ENCODE measurements around the gene MEPCE. TPM values are rescaled to one million over a fixed set of nuclear protein-coding genes. Genes with fewer than 3 reads are reported as not detected.

Gene MEPCE
- total RNA-seq, 1 donor from 2014 or later, result 32.9 TPM

DNA sequence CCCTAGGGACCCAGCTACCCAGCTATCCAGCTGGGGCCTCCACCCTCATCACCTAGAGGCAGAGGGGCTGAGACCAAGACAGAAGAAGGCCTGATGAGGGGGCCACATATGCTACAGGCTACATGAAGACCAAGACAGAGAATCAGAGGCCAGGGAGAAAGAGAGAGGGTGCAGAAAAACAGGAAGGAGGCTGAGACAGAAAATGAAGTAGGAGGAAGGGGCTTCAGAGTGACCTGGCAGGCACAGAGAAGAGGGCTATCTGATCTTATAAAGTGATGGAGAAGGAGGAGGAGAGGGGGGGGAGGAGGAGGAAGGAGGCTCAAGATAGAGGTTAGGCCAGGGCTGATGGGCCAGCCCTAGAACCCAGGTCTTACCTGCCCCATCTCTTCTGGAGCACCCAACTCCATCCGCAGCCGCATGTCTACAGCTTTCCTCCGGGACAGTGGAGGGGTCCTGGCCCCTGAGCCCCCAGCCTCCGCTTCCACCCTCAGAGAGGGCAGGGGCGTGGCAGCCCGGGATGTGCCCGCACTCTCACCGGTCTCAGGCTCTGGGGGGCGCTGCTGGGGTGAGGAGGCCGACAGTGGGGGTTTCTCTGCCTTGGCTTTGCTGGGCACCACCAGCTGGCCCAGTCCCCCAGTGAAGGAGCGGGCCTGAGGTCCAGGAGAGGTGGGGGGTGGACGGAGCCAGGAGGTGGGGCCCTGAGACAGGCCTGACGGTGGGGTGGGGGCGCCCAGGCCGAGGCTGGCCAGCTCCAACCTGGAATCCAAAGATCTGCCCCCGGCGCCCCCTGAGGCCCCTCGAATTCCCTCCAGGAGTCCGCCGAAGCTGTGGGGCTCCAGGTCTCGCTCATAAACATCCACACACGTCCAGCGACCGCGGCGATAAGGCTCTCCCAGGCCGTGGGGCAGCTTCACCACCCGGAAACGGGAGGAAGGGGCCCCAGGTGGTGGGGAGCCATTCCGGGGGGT lies 47.6 kb downstream of the MEPCE start:
- no peak for DNase-seq (ENCODE audit: low spot score in 2 of 2)
- peaks cover 24 to 40% of the 10 kb centered on the region in 2 donors for H3K4me1 ChIP-seq

DNA sequence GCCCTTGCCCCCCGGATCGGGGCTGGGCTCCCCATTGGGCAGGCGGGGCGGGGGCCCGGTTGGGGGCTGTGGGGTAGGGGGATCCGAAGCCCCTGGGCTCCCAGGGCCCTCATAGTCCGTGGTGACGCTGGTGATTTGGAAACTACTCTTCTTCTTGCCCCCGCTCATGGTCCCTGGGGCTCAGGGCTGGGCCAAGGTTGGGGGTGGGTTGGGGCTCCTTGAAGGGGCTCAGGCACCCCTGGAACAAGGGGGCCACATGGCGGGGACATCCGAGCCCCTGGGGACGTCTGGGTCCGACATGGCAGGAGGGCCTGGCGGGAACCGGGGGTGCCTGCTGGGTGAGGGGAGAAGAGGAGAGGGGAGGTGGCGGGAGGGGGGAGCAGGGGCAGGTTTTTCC lies 48.2 kb downstream of the MEPCE start:
- Histone ChIP-seq H3K4me1 (peaks cover 26 to 40% of the 10 kb centered on the region in 2 donors), H3K27me3 (no peaks in the 10 kb centered on the region), H3K4me3 (peak overlapping the region; percentile 90 to 92), H3K9me3 (no peaks in the 10 kb centered on the region), H3K27ac (peak overlapping the region; percentile 74 to 83), H3K36me3 (peaks cover 10% of the 10 kb centered on the region in 2 donors)
- intact Hi-C loops (cut with DNase I), result loop anchor here (2.0 kb wide), 3 partner anchors 49 to 197 kb away; partner anchors contain the start of genes AGFG2, MEPCE and ZCWPW1
- no peak for DNase-seq (ENCODE audit: low spot score in 2 of 2)
- TF ChIP-seq, protein P1, sequence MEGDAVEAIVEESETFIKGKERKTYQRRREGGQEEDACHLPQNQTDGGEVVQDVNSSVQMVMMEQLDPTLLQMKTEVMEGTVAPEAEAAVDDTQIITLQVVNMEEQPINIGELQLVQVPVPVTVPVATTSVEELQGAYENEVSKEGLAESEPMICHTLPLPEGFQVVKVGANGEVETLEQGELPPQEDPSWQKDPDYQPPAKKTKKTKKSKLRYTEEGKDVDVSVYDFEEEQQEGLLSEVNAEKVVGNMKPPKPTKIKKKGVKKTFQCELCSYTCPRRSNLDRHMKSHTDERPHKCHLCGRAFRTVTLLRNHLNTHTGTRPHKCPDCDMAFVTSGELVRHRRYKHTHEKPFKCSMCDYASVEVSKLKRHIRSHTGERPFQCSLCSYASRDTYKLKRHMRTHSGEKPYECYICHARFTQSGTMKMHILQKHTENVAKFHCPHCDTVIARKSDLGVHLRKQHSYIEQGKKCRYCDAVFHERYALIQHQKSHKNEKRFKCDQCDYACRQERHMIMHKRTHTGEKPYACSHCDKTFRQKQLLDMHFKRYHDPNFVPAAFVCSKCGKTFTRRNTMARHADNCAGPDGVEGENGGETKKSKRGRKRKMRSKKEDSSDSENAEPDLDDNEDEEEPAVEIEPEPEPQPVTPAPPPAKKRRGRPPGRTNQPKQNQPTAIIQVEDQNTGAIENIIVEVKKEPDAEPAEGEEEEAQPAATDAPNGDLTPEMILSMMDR (IDR thresholded peaks at IDR 0.05), result no peak

More for the DNA sequence above, 47.6 kb downstream of the MEPCE start:
- intact Hi-C loops (cut with DNase I), result no loop called here
- Histone ChIP-seq H3K4me3 (peak overlapping the region; percentile 90 to 92), H3K9me3 (no peaks in the 10 kb centered on the region), H3K27me3 (no peaks in the 10 kb centered on the region), H3K27ac (peak overlapping the region; percentile 74 to 83), H3K36me3 (peaks cover 10% of the 10 kb centered on the region in 2 donors)
- TF ChIP-seq, protein P1 (IDR thresholded peaks at IDR 0.05), result peak in 2 of 3 experiments; percentile 14 to 36

- peak; percentile 77 to 95 for DNase-seq (ENCODE audit: low spot score in 2 of 2)
- Histone ChIP-seq H3K9me3 (no peaks in the 10 kb centered on the region), H3K27me3 (no peaks in the 10 kb centered on the region), H3K36me3 (peaks cover 5% of the 10 kb centered on the region in 2 donors), H3K4me3 (peak within 1 kb of the TSS; percentile 90 to 92), H3K4me1 (peaks cover 25 to 38% of the 10 kb centered on the region in 2 donors), H3K27ac (peak within 1 kb of the TSS; percentile 85 to 87)
- TF ChIP-seq, protein P1 (IDR thresholded peaks at IDR 0.05), result no peak
- intact Hi-C loops (cut with DNase I), result loop anchor here (2.0 kb wide), 3 partner anchors 50 to 196 kb away; partner anchors contain the start of genes AGFG2, MEPCE and ZCWPW1
Observed at GRCh38 chr7:100478958-100479660, 49.5 kb downstream of the MEPCE start, which contains the start of gene TSC22D4. Gene TSC22D4, minus strand, starts transcription at chr7:100479214. Its CDS starts 1,176 bp downstream, at chr7:100478038.

DNA sequence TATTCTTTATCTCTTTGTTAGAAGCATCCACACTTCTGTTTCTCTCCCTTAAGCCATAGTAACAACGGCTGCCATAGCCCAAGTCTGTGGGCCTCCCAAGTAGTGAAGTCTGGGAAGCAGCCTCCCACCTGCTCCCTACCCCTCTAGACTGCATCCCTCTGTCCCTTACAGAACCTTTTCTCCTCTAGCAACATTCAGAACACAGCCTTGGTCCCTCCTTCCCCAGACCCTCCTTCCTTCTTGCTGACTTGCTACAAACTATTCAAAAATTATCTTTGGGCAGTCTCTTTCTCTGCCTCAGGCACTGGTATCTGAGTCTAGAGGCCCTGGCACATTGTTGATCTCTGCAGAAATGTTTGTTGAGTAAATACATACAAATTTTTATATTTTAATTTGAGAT lies 51.8 kb downstream of the MEPCE start:
- Histone ChIP-seq H3K9me3 (no peaks in the 10 kb centered on the region), H3K4me3 (no peak overlapping the region), H3K36me3 (no peaks in the 10 kb centered on the region), H3K4me1 (peaks cover 19 to 30% of the 10 kb centered on the region in 2 donors), H3K27me3 (no peaks in the 10 kb centered on the region), H3K27ac (no peak overlapping the region)
- intact Hi-C loops (cut with DNase I), result loop anchor here (5.0 kb wide), 2 partner anchors 211 to 371 kb away; partner anchors contain the start of genes GIGYF1 and SLC12A9
- DNase-seq (ENCODE audit: low spot score in 2 of 2), result no peak
- TF ChIP-seq, protein P1 (IDR thresholded peaks at IDR 0.05), result no peak

- peaks cover 10 to 18% of the 10 kb centered on the region in 2 donors for H3K4me1 ChIP-seq
- no peaks in the 10 kb centered on the region for H3K36me3 ChIP-seq
- no peaks in the 10 kb centered on the region for H3K9me3 ChIP-seq
- no peak overlapping the region for H3K27ac ChIP-seq
- peak overlapping the region; percentile 61 to 76 for H3K4me3 ChIP-seq
- DNase-seq (ENCODE audit: low spot score in 2 of 2), result no peak
- intact Hi-C loops (cut with DNase I), result loop anchor here (1.0 to 5.0 kb wide), 3 partner anchors 13 to 370 kb away; partner anchors contain the start of genes GIGYF1 and SLC12A9
- TF ChIP-seq, protein P1 (IDR thresholded peaks at IDR 0.05), result no peak
- H3K27me3 ChIP-seq, result no peaks in the 10 kb centered on the region
Observed at GRCh38 chr7:100482728-100483089, 53.1 kb downstream of the MEPCE start.

Measured in ascending aorta (tissue), 2 donors.